ENCODE results near the gene KDM1B. TPM values are rescaled to one million over a fixed set of nuclear protein-coding genes. Genes with fewer than 3 reads are reported as not detected.

The KDM1B gene
- total RNA-seq, 4 donors from 2014 or later = 10.3 to 13.2 (median 11.7) TPM

DNA sequence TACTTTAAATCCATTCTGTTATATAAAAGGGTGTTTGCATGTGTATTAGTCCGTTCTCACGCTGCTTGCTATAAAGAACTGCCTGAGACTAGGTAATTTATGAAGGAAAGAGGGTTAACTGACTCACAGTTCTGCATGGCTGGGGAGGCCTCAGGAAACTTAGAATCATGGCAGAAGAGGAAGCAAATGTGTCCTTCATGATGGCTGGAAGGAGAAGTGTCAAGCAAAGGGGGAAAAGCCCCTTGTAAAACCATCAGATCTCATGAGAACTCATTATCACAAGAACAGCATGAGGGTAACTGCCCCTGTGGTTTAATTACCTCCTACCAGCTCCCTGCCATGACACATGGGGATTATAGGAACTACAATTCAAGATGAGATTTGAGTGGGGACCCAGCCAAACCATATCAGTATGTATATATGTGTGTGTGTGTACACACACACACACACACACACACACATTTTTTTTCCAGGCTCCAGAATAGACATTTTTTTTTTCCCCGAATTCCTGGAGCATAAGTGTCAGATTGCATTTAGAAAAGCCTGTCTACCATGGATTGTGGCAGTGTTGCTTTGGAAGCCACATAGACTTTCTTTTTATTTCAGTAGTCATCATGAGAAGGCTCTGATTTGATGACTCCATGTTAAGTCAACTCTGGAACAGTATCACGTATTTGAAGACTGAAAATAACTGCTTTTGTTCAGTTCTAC, 31.5 kb downstream of the KDM1B start:
- Histone ChIP-seq H3K27me3 (no peaks in the 10 kb centered on the region), H3K4me3 (no peak overlapping the region), H3K4me1 (no peaks in the 10 kb centered on the region), H3K27ac (replicated peaks in 1 of 4) (no peak overlapping the region), H3K9me3 (no peaks in the 10 kb centered on the region), H3K36me3 (peaks cover 7 to 42% (median 14%) of the 10 kb centered on the region in 4 donors)
- 92% methylated on average over 4 of the region's 4 CpGs for WGBS
- intact Hi-C loops (cut with DNase I) = no loop called here
- DNase-seq (ENCODE audit: extremely low spot score) = no peak
- TF ChIP-seq POLR2AphosphoS5 (IDR thresholded peaks at IDR 0.05) = no peak
- no peak for TF ChIP-seq POLR2A (IDR thresholded peaks at IDR 0.05; ENCODE audit: low read depth)
- TF ChIP-seq, protein P1, sequence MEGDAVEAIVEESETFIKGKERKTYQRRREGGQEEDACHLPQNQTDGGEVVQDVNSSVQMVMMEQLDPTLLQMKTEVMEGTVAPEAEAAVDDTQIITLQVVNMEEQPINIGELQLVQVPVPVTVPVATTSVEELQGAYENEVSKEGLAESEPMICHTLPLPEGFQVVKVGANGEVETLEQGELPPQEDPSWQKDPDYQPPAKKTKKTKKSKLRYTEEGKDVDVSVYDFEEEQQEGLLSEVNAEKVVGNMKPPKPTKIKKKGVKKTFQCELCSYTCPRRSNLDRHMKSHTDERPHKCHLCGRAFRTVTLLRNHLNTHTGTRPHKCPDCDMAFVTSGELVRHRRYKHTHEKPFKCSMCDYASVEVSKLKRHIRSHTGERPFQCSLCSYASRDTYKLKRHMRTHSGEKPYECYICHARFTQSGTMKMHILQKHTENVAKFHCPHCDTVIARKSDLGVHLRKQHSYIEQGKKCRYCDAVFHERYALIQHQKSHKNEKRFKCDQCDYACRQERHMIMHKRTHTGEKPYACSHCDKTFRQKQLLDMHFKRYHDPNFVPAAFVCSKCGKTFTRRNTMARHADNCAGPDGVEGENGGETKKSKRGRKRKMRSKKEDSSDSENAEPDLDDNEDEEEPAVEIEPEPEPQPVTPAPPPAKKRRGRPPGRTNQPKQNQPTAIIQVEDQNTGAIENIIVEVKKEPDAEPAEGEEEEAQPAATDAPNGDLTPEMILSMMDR (IDR thresholded peaks at IDR 0.05) = no peak
- no peak for TF ChIP-seq EP300 (IDR thresholded peaks at IDR 0.05)

DNA sequence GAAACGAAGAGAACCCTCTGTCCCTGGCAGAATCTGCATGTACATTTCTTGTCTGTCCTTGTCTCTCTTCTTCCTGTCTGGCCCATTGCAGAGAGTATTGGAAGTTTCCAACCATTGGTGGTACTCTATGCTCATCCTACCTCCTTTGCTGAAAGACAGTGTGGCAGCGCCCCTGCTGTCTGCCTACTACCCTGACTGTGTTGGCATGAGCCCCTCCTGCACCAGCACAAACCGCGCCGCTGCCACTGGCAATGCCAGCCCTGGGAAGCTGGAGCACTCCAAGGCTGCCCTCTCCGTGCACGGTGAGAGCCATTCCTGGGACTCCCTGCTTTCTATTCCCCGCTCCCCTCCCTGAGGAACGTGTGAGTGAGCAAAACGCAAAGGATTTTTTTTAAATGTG, 32.5 kb downstream of the KDM1B start:
- Histone ChIP-seq H3K27me3 (no peaks in the 10 kb centered on the region), H3K27ac (replicated peaks in 1 of 4) (no peak overlapping the region), H3K9me3 (no peaks in the 10 kb centered on the region), H3K36me3 (peaks cover 7 to 49% (median 18%) of the 10 kb centered on the region in 4 donors), H3K4me3 (no peak overlapping the region), H3K4me1 (no peaks in the 10 kb centered on the region)
- DNase-seq (ENCODE audit: extremely low spot score) = no peak
- intact Hi-C loops (cut with DNase I) = no loop called here
- WGBS = 70% methylated on average over 4 of the region's 10 CpGs
- TF ChIP-seq, protein P1 (IDR thresholded peaks at IDR 0.05) = no peak
- TF ChIP-seq POLR2A (IDR thresholded peaks at IDR 0.05; ENCODE audit: low read depth) (no peak), POLR2AphosphoS5 (IDR thresholded peaks at IDR 0.05) (no peak), EP300 (IDR thresholded peaks at IDR 0.05) (no peak)

DNA sequence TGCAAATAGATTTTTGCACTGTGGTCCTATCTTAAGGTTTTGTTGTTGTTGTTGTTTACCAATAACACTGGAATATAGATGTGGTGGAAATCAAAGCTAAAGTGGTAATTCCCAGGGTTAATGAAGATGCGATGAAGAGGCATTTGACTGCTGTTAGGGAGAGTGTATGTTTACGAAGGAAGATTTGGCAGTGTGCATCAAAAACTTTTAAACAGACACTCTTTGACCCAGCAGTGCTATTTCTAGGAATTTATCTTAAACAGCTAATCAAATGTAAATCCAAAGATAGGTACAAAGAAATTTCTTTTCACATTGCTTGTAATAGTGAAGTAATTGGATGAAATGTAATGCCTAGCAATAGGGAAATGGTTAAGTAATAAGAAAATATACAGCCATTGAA, 34.0 kb downstream of the KDM1B start:
- H3K27me3 ChIP-seq = no peaks in the 10 kb centered on the region
- DNase-seq (ENCODE audit: extremely low spot score) = no peak
- 87% methylated on average over 2 of the region's 2 CpGs for WGBS
- TF ChIP-seq EP300 (IDR thresholded peaks at IDR 0.05) = no peak
- TF ChIP-seq POLR2AphosphoS5 (IDR thresholded peaks at IDR 0.05) = no peak
- TF ChIP-seq POLR2A (IDR thresholded peaks at IDR 0.05; ENCODE audit: low read depth) = no peak
- TF ChIP-seq, protein P1 (IDR thresholded peaks at IDR 0.05) = no peak
- H3K9me3 ChIP-seq = no peaks in the 10 kb centered on the region
- H3K4me1 ChIP-seq = no peaks in the 10 kb centered on the region
- H3K4me3 ChIP-seq = no peak overlapping the region
- H3K27ac ChIP-seq (replicated peaks in 1 of 4) = no peak overlapping the region
- peaks cover 7 to 50% (median 19%) of the 10 kb centered on the region in 4 donors for H3K36me3 ChIP-seq
- intact Hi-C loops (cut with DNase I) = no loop called here

DNA sequence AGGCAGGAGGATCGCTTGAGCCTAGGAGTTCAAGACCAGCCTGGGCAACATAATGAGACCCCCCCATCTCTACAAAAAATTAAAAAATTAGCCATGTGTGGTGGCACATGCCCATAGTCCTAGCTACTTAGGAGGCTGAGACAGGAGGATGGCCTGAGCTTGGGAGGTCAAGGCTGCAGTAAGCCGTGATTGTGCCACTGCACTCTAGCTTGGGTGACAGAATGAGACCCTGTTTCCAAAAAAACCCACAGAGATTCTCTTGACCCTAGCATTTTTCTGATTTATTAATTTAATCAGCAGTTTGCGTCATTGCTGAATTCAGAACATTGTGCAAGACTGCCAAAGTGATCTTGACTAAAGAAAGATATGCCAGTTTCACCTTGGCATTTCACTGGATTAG, 36.8 kb downstream of the KDM1B start:
- Histone ChIP-seq H3K9me3 (no peaks in the 10 kb centered on the region), H3K36me3 (peaks cover 7 to 42% (median 19%) of the 10 kb centered on the region in 4 donors), H3K27ac (replicated peaks in 1 of 4) (no peak overlapping the region), H3K4me1 (no peaks in the 10 kb centered on the region), H3K4me3 (no peak overlapping the region), H3K27me3 (no peaks in the 10 kb centered on the region)
- intact Hi-C loops (cut with DNase I) = no loop called here
- WGBS = 92% methylated on average over 3 of the region's 3 CpGs
- DNase-seq (ENCODE audit: extremely low spot score) = no peak
- TF ChIP-seq POLR2AphosphoS5 (IDR thresholded peaks at IDR 0.05) (no peak), EP300 (IDR thresholded peaks at IDR 0.05) (no peak), POLR2A (IDR thresholded peaks at IDR 0.05; ENCODE audit: low read depth) (no peak)
- TF ChIP-seq, protein P1 (IDR thresholded peaks at IDR 0.05) = no peak

Data from esophagus muscularis mucosa (tissue), 4 donors.